Measurements from ENCODE around the gene KRTAP15-1.

The KRTAP15-1 gene

GRCh38 chr21:30439975-30440374, at the start of gene KRTAP15-1:
KRTAP15-1 (plus strand) TSS chr21:30440275; CDS start chr21:30440328, 53 bp downstream.
- DNase-seq (ENCODE audit: low read depth in 3 of 3), result no peak

- DNase-seq (ENCODE audit: low read depth in 3 of 3), result no peak
Measured at GRCh38 chr21:30391492-30392025, 48.5 kb upstream of the KRTAP15-1 start.

- DNase-seq (ENCODE audit: low read depth in 3 of 3), result no peak
Measured at GRCh38 chr21:30395731-30396130, 44.3 kb upstream of the KRTAP15-1 start, which contains the start of gene KRTAP13-1. KRTAP13-1 (plus strand) TSS chr21:30396031; CDS start chr21:30396087, 56 bp downstream.

- peak in 1 of 3 donors; percentile 4 for DNase-seq (ENCODE audit: low read depth in 3 of 3)
Measured at GRCh38 chr21:30408782-30409494, 31.1 kb upstream of the KRTAP15-1 start.

- DNase-seq (ENCODE audit: low read depth in 3 of 3), result no peak
Measured at GRCh38 chr21:30415993-30416392, 24.1 kb upstream of the KRTAP15-1 start.

GRCh38 chr21:30425826-30426225, 14.2 kb upstream of the KRTAP15-1 start, which contains the start of gene KRTAP13-3:
KRTAP13-3 (minus strand) TSS chr21:30425926; CDS start chr21:30425912, 14 bp downstream.
- no peak for DNase-seq (ENCODE audit: low read depth in 3 of 3)

GRCh38 chr21:30426731-30427130, 13.3 kb upstream of the KRTAP15-1 start:
- DNase-seq (ENCODE audit: low read depth in 3 of 3), result no peak

GRCh38 chr21:30430170-30430655, 9.9 kb upstream of the KRTAP15-1 start, which contains the start of gene KRTAP13-4:
KRTAP13-4 (plus strand) TSS chr21:30430220; CDS start chr21:30430276, 56 bp downstream.
- DNase-seq (ENCODE audit: low read depth in 3 of 3), result no peak

GRCh38 chr21:30434033-30434631, 5.9 kb upstream of the KRTAP15-1 start:
- peak in 1 of 3 donors; percentile 4 for DNase-seq (ENCODE audit: low read depth in 3 of 3)

GRCh38 chr21:30437010-30437565, 3.0 kb upstream of the KRTAP15-1 start:
- DNase-seq (ENCODE audit: low read depth in 3 of 3), result no peak

- no peak for DNase-seq (ENCODE audit: low read depth in 3 of 3)
Measured at GRCh38 chr21:30443226-30443625, 3.2 kb downstream of the KRTAP15-1 start.

- DNase-seq (ENCODE audit: low read depth in 3 of 3), result no peak
Measured at GRCh38 chr21:30444204-30444603, 4.1 kb downstream of the KRTAP15-1 start.

- DNase-seq (ENCODE audit: low read depth in 3 of 3), result no peak
Measured at GRCh38 chr21:30447056-30447455, 7.0 kb downstream of the KRTAP15-1 start.

GRCh38 chr21:30448514-30448913, 8.4 kb downstream of the KRTAP15-1 start:
- no peak for DNase-seq (ENCODE audit: low read depth in 3 of 3)

- DNase-seq (ENCODE audit: low read depth in 3 of 3), result no peak
Measured at GRCh38 chr21:30463713-30464112, 23.6 kb downstream of the KRTAP15-1 start.

GRCh38 chr21:30468900-30469714, 29.0 kb downstream of the KRTAP15-1 start:
- no peak for DNase-seq (ENCODE audit: low read depth in 3 of 3)

GRCh38 chr21:30478004-30478403, 37.9 kb downstream of the KRTAP15-1 start:
- DNase-seq (ENCODE audit: low read depth in 3 of 3), result no peak

GRCh38 chr21:30479259-30479658, 39.2 kb downstream of the KRTAP15-1 start:
- DNase-seq (ENCODE audit: low read depth in 3 of 3), result no peak

GRCh38 chr21:30480145-30480544, 40.1 kb downstream of the KRTAP15-1 start, which contains the start of gene KRTAP19-1:
KRTAP19-1 (minus strand) TSS chr21:30480367; CDS start chr21:30480317, 50 bp downstream.
- no peak for DNase-seq (ENCODE audit: low read depth in 3 of 3)

- no peak for DNase-seq (ENCODE audit: low read depth in 3 of 3)
Measured at GRCh38 chr21:30482130-30482529, 42.1 kb downstream of the KRTAP15-1 start.

- no peak for DNase-seq (ENCODE audit: low read depth in 3 of 3)
Measured at GRCh38 chr21:30486180-30486579, 46.1 kb downstream of the KRTAP15-1 start.
